GM13977 (cell line): Measurements from ENCODE around the gene RNF39.

Experiments used
- DNase-seq: peaks from one replicate; pipeline ENCODE4 v3.0.0; 2012; ENCODE audit warnings: low spot score
- CTCF ChIP-seq: IDR thresholded peaks from 2 replicates; pipeline ENCODE4 v1.5.1; 2012; ENCODE audit warnings: mild to moderate bottlenecking, control low read depth; ENCODE audit not compliant: insufficient read depth; ENCODE audit errors: extremely low read depth, missing control alignments
- in situ Hi-C: fragments of 300-500 bp; cut with MboI; formaldehyde crosslinking; loops from one replicate; pipeline ENCODE4 v1.12.0; 2022; ENCODE audit warnings: low sequenced_read_pairs, low pct_unique_long_range_greater_than_20kb, mixed read lengths, inconsistent platforms; ENCODE audit not compliant: unreplicated experiment

Gene RNF39

DNA sequence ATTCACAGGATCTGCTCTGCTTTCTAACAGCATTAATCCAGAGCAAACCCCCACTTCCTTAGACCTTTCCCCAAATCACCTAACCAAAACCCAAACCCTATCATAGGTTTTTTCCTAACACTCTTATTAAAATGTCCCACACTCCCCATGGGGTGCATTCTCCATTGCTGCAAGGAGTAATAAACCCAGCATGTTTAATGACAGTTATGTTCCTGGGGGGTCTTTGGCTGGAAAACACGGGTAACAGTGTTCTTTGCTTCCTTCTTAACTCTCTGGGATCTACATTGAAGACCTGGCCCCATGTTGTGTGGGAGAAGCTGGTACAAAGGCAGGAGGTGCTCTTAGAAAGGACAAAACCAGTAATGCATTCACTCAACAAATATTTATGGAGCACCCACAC lies 21.3 kb upstream of the RNF39 start:
- DNase-seq, result no peak
- no peak for TF ChIP-seq CTCF
- in situ Hi-C loops, result loop anchor here (5.0 kb wide), 1 partner anchor 80 kb away; no protein-coding TSS in a partner anchor

- TF ChIP-seq CTCF, result no peak
- no peak for DNase-seq
- in situ Hi-C loops, result no loop called here
Measured at GRCh38 chr6:30093951-30094661, 18.5 kb upstream of the RNF39 start.

- in situ Hi-C loops, result no loop called here
- TF ChIP-seq CTCF, result no peak
- DNase-seq, result no peak
Measured at GRCh38 chr6:30092852-30093543, 17.4 kb upstream of the RNF39 start.

DNA sequence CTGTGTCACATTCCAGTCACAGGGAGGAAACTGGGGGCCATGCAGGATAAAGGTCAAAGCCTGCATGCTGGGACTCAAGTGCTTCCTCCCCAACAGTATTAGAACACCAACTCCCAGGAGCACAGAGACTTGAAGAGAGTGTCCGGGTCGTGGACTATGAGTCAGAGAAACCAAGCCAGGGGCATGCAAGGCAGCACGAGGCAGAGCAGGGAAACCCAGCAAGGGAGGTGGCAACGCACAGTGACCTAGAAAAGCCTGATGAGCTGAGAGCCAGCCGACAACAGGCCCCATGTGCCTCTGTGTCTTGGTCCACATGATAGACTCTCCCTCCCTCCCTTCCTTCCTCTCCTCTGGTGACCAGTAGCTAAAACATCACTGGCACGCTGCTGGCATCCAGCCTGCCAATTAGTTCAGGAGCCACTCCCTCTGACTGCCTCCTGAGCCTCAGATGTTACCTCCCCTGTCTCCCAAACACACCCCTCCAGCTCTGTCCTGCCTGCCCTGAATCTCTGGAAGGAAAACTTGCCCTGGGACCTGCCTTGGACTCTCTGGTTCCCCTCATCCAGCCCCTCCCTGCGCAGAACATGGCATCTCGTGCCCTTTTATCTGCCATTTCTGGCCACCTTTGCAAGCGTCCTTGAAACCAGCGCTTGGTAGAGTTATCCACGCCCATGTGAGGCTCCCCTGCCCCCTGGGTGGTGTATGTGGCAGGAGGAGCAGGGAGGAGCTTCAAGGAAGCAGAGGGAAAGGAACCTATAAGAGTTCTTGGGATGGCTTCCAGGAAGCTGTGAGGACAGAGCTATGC lies 16.2 kb upstream of the RNF39 start:
- no peak for DNase-seq
- TF ChIP-seq CTCF, result no peak
- in situ Hi-C loops, result no loop called here

- TF ChIP-seq CTCF, result no peak
- in situ Hi-C loops, result no loop called here
- no peak for DNase-seq
Measured at GRCh38 chr6:30087876-30088275, 12.3 kb upstream of the RNF39 start.

- in situ Hi-C loops, result no loop called here
- no peak for DNase-seq
- TF ChIP-seq CTCF, result no peak
Measured at GRCh38 chr6:30077218-30077617, 1.6 kb upstream of the RNF39 start.
